GM13976 (cell line): Measurements from ENCODE around the gene TCF4.

ENCODE experiments used
- DNase-seq: peaks from one replicate; pipeline ENCODE4 v3.0.0; 2012; ENCODE audit warnings: low spot score
- CTCF ChIP-seq: IDR thresholded peaks from 2 replicates; pipeline ENCODE4 v1.5.1; 2012; ENCODE audit warnings: borderline replicate concordance, mild to moderate bottlenecking; ENCODE audit not compliant: insufficient read depth; ENCODE audit errors: extremely low read depth, missing control alignments, control extremely low read depth
- in situ Hi-C: fragments of 300-500 bp; cut with MboI; formaldehyde crosslinking; loops from one replicate; pipeline ENCODE4 v1.12.0; 2022; ENCODE audit warnings: low sequenced_read_pairs, mixed read lengths, inconsistent platforms; ENCODE audit not compliant: unreplicated experiment

TCF4 gene

DNA sequence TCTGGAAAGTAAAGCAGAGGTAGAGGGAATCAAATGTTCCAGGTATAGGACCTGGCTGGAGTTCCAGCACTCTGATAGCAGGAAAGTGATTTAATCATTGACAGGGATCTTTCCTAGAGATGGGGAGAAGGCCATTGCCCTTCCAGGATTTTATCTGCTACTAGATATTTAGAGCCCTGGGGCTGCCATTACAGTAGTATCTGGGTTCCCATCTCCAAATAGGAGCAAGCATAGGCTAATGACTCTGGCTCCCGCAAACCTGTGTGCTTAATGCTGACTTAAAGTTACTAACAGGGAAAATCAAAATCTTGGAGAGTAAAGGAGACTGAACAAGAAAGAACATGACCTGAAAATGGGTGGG is 331.1 kb downstream of the TCF4 start:
- no peak for TF ChIP-seq CTCF
- DNase-seq: no peak
- in situ Hi-C loops: no loop called here

- DNase-seq: no peak
- TF ChIP-seq CTCF: no peak
- in situ Hi-C loops: no loop called here
Observed at GRCh38 chr18:55256226-55256928, 331.6 kb downstream of the TCF4 start.

GRCh38 chr18:55253814-55254213 is 334.2 kb downstream of the TCF4 start:
- in situ Hi-C loops: no loop called here
- TF ChIP-seq CTCF: no peak
- no peak for DNase-seq

DNA sequence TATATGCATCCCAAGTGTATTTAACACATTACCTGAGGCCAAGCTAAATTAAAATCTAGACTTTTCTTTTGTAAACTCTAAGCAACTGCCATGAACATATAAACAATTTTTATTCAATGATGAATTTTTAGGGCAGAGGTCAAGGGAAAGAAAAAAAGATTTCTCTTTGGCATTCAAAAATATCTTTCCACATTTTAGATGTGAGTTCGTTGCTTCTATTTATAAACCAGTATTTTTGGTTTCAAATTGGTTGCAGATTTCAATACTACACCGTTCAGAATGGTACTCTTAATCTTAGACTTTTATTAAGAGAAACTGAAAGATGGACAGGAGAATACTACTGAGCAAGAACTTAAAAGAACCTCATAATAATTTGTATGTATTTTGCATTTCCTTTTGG is 335.1 kb downstream of the TCF4 start:
- DNase-seq: no peak
- TF ChIP-seq CTCF: no peak
- in situ Hi-C loops: no loop called here

GRCh38 chr18:55252053-55252675 is 335.8 kb downstream of the TCF4 start:
- in situ Hi-C loops: no loop called here
- TF ChIP-seq CTCF: no peak
- DNase-seq: no peak

DNA sequence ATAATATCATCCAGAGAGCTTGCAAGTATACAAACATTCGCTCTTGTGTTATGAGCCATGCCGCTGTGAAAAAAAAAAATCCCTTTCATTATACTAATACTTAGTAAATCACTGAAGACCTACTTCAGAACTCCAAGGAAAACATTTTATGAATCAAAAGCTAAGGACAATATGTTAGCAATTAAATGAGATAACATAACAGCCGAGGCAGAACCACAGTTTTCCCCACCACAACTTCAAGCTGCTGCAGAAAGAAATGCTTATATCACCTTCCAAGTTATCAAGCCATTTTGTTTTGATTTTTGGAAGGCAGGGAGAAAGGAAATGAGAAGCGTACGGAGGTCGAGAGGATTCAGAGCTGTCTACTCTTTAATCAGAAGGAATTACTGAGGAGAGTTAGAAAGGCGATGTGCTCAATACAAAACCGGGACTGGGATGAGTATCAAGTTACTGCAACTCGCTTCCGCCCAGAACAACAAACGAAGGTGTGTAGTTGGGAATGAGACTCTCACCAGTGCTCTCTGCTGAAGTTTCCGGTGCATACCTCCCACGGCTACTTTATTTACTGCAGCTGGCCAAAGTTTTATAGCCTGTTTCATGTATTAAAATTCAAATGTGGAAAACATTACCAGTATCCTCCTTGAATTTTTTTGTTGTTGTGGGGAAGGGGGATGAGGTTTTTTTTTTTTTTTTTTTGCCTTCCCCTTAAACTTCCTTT is 336.6 kb downstream of the TCF4 start:
- no peak for TF ChIP-seq CTCF
- no peak for DNase-seq
- in situ Hi-C loops: no loop called here
